Stimulated activated naive CD8-positive, alpha-beta T cell treated with anti-CD3 and anti-CD28 coated beads, Interleukin-15, Interleukin-2, amounts not matched to agents 100 U/mL and 50 U/mL, for 24 hours (primary cell): ENCODE results near the gene NPVF.

Experiments
- ATAC-seq: fragments of 150-1000 bp; cut with Tn5 transposase; one replicate; pipeline ENCODE4 v1.10.0; 2021
- DNase-seq: peaks from one replicate; pipeline ENCODE4 v3.0.0; 2021

The NPVF gene

GRCh38 chr7:25234336-25234735 lies 6.0 kb upstream of the NPVF start:
- no peak for ATAC-seq

GRCh38 chr7:25223206-25223605 lies 5.1 kb downstream of the NPVF start:
- ATAC-seq (no peak), DNase-seq (no peak)

More at GRCh38 chr7:25234336-25234735, 6.0 kb upstream of the NPVF start:
- DNase-seq: no peak

- DNase-seq (no peak), ATAC-seq (no peak)
Observed at GRCh38 chr7:25222666-25223065, 5.6 kb downstream of the NPVF start.

GRCh38 chr7:25221009-25221408 lies 7.3 kb downstream of the NPVF start:
- ATAC-seq: no peak
- no peak for DNase-seq

GRCh38 chr7:25218191-25218590 lies 10.1 kb downstream of the NPVF start:
- ATAC-seq (no peak), DNase-seq (no peak)

GRCh38 chr7:25216837-25217236 lies 11.4 kb downstream of the NPVF start:
- DNase-seq: no peak
- no peak for ATAC-seq

- DNase-seq: no peak
- no peak for ATAC-seq
Observed at GRCh38 chr7:25215694-25216335, 12.5 kb downstream of the NPVF start.

- no peak for ATAC-seq
- no peak for DNase-seq
Observed at GRCh38 chr7:25208525-25209221, 19.6 kb downstream of the NPVF start.

- no peak for DNase-seq
Observed at GRCh38 chr7:25207887-25208286, 20.4 kb downstream of the NPVF start.

GRCh38 chr7:25206765-25207164 lies 21.5 kb downstream of the NPVF start:
- no peak for DNase-seq
- no peak for ATAC-seq

More at GRCh38 chr7:25207887-25208286, 20.4 kb downstream of the NPVF start:
- no peak for ATAC-seq

GRCh38 chr7:25196132-25196896 lies 32.0 kb downstream of the NPVF start:
- no peak for DNase-seq
- ATAC-seq: no peak

GRCh38 chr7:25194036-25194435 lies 34.2 kb downstream of the NPVF start:
- ATAC-seq (no peak), DNase-seq (no peak)

- DNase-seq: no peak
- no peak for ATAC-seq
Observed at GRCh38 chr7:25192043-25192442, 36.2 kb downstream of the NPVF start.

GRCh38 chr7:25189197-25189596 lies 39.1 kb downstream of the NPVF start:
- ATAC-seq: no peak

GRCh38 chr7:25187932-25188331 lies 40.4 kb downstream of the NPVF start:
- ATAC-seq (no peak), DNase-seq (no peak)

More at GRCh38 chr7:25189197-25189596, 39.1 kb downstream of the NPVF start:
- DNase-seq: no peak

- ATAC-seq (no peak), DNase-seq (no peak)
Observed at GRCh38 chr7:25186436-25186835, 41.9 kb downstream of the NPVF start.

- DNase-seq (no peak), ATAC-seq (no peak)
Observed at GRCh38 chr7:25181532-25181931, 46.8 kb downstream of the NPVF start.

GRCh38 chr7:25180946-25181345 lies 47.3 kb downstream of the NPVF start:
- ATAC-seq (no peak), DNase-seq (no peak)

GRCh38 chr7:25180592-25180923 lies 47.7 kb downstream of the NPVF start:
- DNase-seq (no peak), ATAC-seq (peak; percentile 31)

- peak; percentile 95 for ATAC-seq
- DNase-seq: peak; percentile 99
Observed at GRCh38 chr7:25179771-25180591, 48.3 kb downstream of the NPVF start.

GRCh38 chr7:25179325-25179724 lies 49.0 kb downstream of the NPVF start:
- no peak for DNase-seq
- ATAC-seq: no peak
